ENCODE measurements around the gene MPC2.

DNA sequence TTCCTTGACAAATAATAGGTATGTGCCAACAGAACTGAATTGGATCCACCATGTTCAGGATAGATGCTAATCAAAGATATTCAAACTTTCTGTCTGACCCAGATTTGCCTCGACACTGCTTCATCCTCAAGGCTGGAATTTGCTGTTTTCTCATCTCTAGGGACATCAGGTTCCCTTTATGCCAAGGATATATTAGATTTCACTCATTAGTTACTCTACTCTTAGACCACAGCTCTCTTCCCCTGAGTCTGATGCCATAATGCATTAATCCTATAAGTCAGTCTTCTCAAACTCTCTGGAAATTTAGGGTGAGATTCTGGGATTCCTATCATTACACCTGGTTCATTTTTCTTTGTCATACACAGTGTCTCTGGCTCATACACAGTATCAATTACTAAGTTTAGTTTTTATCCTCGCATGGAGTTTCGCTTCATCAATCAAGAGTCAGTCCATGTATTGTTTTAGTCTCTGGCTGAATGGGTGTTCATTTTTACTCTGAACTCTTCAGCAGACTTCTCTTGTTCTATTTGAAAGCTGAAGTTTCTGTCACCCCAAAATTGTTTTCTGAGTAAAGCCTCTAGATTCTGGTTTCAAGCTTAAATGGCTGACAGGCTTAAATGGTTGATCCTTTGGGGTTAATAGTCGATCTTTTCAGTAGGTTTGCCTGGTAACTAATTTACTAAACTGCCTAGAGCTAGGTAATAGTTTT, 9.7 kb downstream of the MPC2 start:
- TF ChIP-seq POLR2AphosphoS5 (IDR thresholded peaks at IDR 0.05; ENCODE audit: low read depth, low read length) (no peak), CTCF (IDR thresholded peaks at IDR 0.05 in 2 of 3, conservative IDR thresholded peaks at IDR 0.05 in 1 of 3; ENCODE audit: borderline replicate concordance in 1 of 3, insufficient read depth in 1 of 3, low read depth in 2 of 3, low read length in 2 of 3) (no peak), CEBPB (IDR thresholded peaks at IDR 0.05; ENCODE audit: low read depth) (no peak)
- TF ChIP-seq, protein P1, sequence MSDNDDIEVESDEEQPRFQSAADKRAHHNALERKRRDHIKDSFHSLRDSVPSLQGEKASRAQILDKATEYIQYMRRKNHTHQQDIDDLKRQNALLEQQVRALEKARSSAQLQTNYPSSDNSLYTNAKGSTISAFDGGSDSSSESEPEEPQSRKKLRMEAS (IDR thresholded peaks at IDR 0.05) = no peak

Measured in HCT116 (cell line).